Activated naive CD8-positive, alpha-beta T cell treated with anti-CD3 and anti-CD28 coated beads for 36 hours (primary cell): ENCODE measurements around the gene POLR2B. TPM values are rescaled to one million over a fixed set of nuclear protein-coding genes. Genes with fewer than 3 reads are reported as not detected.
A peak's percentile ranks its signal among the peaks of the same experiment; 100 is the strongest.
"Not testable (repeated sequence)": the region's sequence is repeated elsewhere in the genome, so short reads cannot be mapped to it uniquely, and the experiment has no call there.

Source experiments
- DNase-seq: peaks from one replicate; pipeline ENCODE4 v3.0.0; 2021
- H3K27ac Mint-ChIP-seq: one replicate; pipeline ENCODE4 v1.8.0; 2022; ENCODE audit warnings: mild to moderate bottlenecking, moderate library complexity, mixed read lengths
- H3K27me3 Mint-ChIP-seq: one replicate; pipeline ENCODE4 v1.8.0; 2022; ENCODE audit warnings: mild to moderate bottlenecking, mixed read lengths
- H3K36me3 Mint-ChIP-seq: one replicate; pipeline ENCODE4 v1.8.0; 2021; ENCODE audit warnings: mild to moderate bottlenecking, mixed read lengths
- H3K4me1 Mint-ChIP-seq: one replicate; pipeline ENCODE4 v1.8.0; 2021; ENCODE audit warnings: mixed read lengths
- H3K4me3 Mint-ChIP-seq: one replicate; pipeline ENCODE4 v1.8.0; 2022; ENCODE audit warnings: mild to moderate bottlenecking, moderate library complexity, mixed read lengths
- H3K9me3 Mint-ChIP-seq: one replicate; pipeline ENCODE4 v1.8.0; 2022; ENCODE audit warnings: mixed read lengths
- total RNA-seq, 2 experiments: library from RNA; stranded (reverse); gene quantifications; one replicate each; pipeline ENCODE4 v1.2.3, GENCODE V29; 2021

Gene POLR2B
- total RNA-seq, 2 experiments from 2014 or later = 142 to 144 TPM

GRCh38 chr4:57034520-57034919 lies 55.8 kb downstream of the POLR2B start:
- H3K9me3 Mint-ChIP-seq = no peaks in the 10 kb centered on the region
- H3K36me3 Mint-ChIP-seq = peaks cover 6% of the 10 kb centered on the region
- no peak overlapping the region for H3K27ac Mint-ChIP-seq
- peaks cover 3% of the 10 kb centered on the region for H3K4me1 Mint-ChIP-seq
- peaks cover 12% of the 10 kb centered on the region for H3K27me3 Mint-ChIP-seq
- no peak overlapping the region for H3K4me3 Mint-ChIP-seq
- no peak for DNase-seq

GRCh38 chr4:57037982-57038604 lies 59.4 kb downstream of the POLR2B start:
- Mint-ChIP-seq H3K27me3 (peaks cover 21% of the 10 kb centered on the region), H3K9me3 (no peaks in the 10 kb centered on the region), H3K36me3 (no peaks in the 10 kb centered on the region), H3K4me3 (no peak overlapping the region), H3K4me1 (peaks cover 3% of the 10 kb centered on the region), H3K27ac (no peak overlapping the region)
- peak; percentile 22 for DNase-seq

- Mint-ChIP-seq H3K4me3 (no peak overlapping the region), H3K4me1 (peaks cover 3% of the 10 kb centered on the region), H3K9me3 (no peaks in the 10 kb centered on the region), H3K36me3 (no peaks in the 10 kb centered on the region), H3K27ac (no peak overlapping the region), H3K27me3 (peaks cover 21% of the 10 kb centered on the region)
- DNase-seq = no peak
Observed at GRCh38 chr4:57039345-57039744, 60.6 kb downstream of the POLR2B start.

GRCh38 chr4:57040510-57040909 lies 61.8 kb downstream of the POLR2B start:
- no peak for DNase-seq
- H3K27me3 Mint-ChIP-seq = peaks cover 21% of the 10 kb centered on the region
- H3K36me3 Mint-ChIP-seq = no peaks in the 10 kb centered on the region
- peaks cover 3% of the 10 kb centered on the region for H3K4me1 Mint-ChIP-seq
- H3K4me3 Mint-ChIP-seq = no peak overlapping the region
- H3K27ac Mint-ChIP-seq = no peak overlapping the region
- H3K9me3 Mint-ChIP-seq = no peaks in the 10 kb centered on the region

- H3K36me3 Mint-ChIP-seq = no peaks in the 10 kb centered on the region
- no peak overlapping the region for H3K4me3 Mint-ChIP-seq
- peaks cover 3% of the 10 kb centered on the region for H3K4me1 Mint-ChIP-seq
- DNase-seq = no peak
- H3K27ac Mint-ChIP-seq = no peak overlapping the region
- no peaks in the 10 kb centered on the region for H3K9me3 Mint-ChIP-seq
- H3K27me3 Mint-ChIP-seq = peaks cover 21% of the 10 kb centered on the region
Observed at GRCh38 chr4:57041020-57041419, 62.3 kb downstream of the POLR2B start.

- peaks cover 3% of the 10 kb centered on the region for H3K4me1 Mint-ChIP-seq
- H3K9me3 Mint-ChIP-seq = peaks cover 4% of the 10 kb centered on the region
- no peak for DNase-seq
- no peaks in the 10 kb centered on the region for H3K36me3 Mint-ChIP-seq
- H3K27ac Mint-ChIP-seq = no peak overlapping the region
- no peak overlapping the region for H3K4me3 Mint-ChIP-seq
- H3K27me3 Mint-ChIP-seq = peaks cover 29% of the 10 kb centered on the region
Observed at GRCh38 chr4:57042711-57043169, 64.0 kb downstream of the POLR2B start.

- Mint-ChIP-seq H3K4me3 (no peak overlapping the region), H3K4me1 (no peaks in the 10 kb centered on the region), H3K27ac (no peak overlapping the region), H3K27me3 (peaks cover 21% of the 10 kb centered on the region), H3K9me3 (peaks cover 4% of the 10 kb centered on the region), H3K36me3 (no peaks in the 10 kb centered on the region)
- DNase-seq = no peak
Observed at GRCh38 chr4:57043347-57044251, 64.9 kb downstream of the POLR2B start.

GRCh38 chr4:57044279-57044678 lies 65.6 kb downstream of the POLR2B start:
- Mint-ChIP-seq H3K27ac (no peak overlapping the region), H3K36me3 (no peaks in the 10 kb centered on the region), H3K27me3 (peaks cover 18% of the 10 kb centered on the region), H3K9me3 (peaks cover 4% of the 10 kb centered on the region), H3K4me3 (no peak overlapping the region), H3K4me1 (no peaks in the 10 kb centered on the region)
- no peak for DNase-seq

GRCh38 chr4:57044996-57045395 lies 66.3 kb downstream of the POLR2B start:
- no peaks in the 10 kb centered on the region for H3K4me1 Mint-ChIP-seq
- no peak overlapping the region for H3K4me3 Mint-ChIP-seq
- H3K27ac Mint-ChIP-seq = no peak overlapping the region
- DNase-seq = no peak
- peaks cover 4% of the 10 kb centered on the region for H3K9me3 Mint-ChIP-seq
- peaks cover 17% of the 10 kb centered on the region for H3K27me3 Mint-ChIP-seq
- H3K36me3 Mint-ChIP-seq = no peaks in the 10 kb centered on the region

- H3K9me3 Mint-ChIP-seq, H3K27ac Mint-ChIP-seq: not testable (repeated sequence)
Observed at GRCh38 chr4:57047046-57047445, 68.3 kb downstream of the POLR2B start.

GRCh38 chr4:57048590-57049304 lies 70.1 kb downstream of the POLR2B start:
- H3K36me3 Mint-ChIP-seq = no peaks in the 10 kb centered on the region

More at GRCh38 chr4:57047046-57047445, 68.3 kb downstream of the POLR2B start:
- DNase-seq, H3K4me1 Mint-ChIP-seq, H3K4me3 Mint-ChIP-seq, H3K27me3 Mint-ChIP-seq, H3K36me3 Mint-ChIP-seq: not testable (repeated sequence)

GRCh38 chr4:57051095-57051494 lies 72.4 kb downstream of the POLR2B start:
- DNase-seq = no peak
- Mint-ChIP-seq H3K4me3 (no peak overlapping the region), H3K27me3 (peaks cover 8% of the 10 kb centered on the region), H3K9me3 (peaks cover 4% of the 10 kb centered on the region), H3K27ac (no peak overlapping the region), H3K36me3 (no peaks in the 10 kb centered on the region), H3K4me1 (no peaks in the 10 kb centered on the region)

More at GRCh38 chr4:57048590-57049304, 70.1 kb downstream of the POLR2B start:
- H3K4me1 Mint-ChIP-seq = no peaks in the 10 kb centered on the region
- peaks cover 8% of the 10 kb centered on the region for H3K27me3 Mint-ChIP-seq
- no peak overlapping the region for H3K27ac Mint-ChIP-seq
- no peak for DNase-seq
- H3K9me3 Mint-ChIP-seq = peaks cover 4% of the 10 kb centered on the region
- H3K4me3 Mint-ChIP-seq = no peak overlapping the region

- H3K9me3 Mint-ChIP-seq = peaks cover 4% of the 10 kb centered on the region
- H3K27ac Mint-ChIP-seq = no peak overlapping the region
- no peaks in the 10 kb centered on the region for H3K4me1 Mint-ChIP-seq
- H3K4me3 Mint-ChIP-seq = no peak overlapping the region
- H3K27me3 Mint-ChIP-seq = peaks cover 8% of the 10 kb centered on the region
- no peaks in the 10 kb centered on the region for H3K36me3 Mint-ChIP-seq
- no peak for DNase-seq
Observed at GRCh38 chr4:57051524-57051923, 72.8 kb downstream of the POLR2B start.

- no peak for DNase-seq
- H3K27me3 Mint-ChIP-seq = peaks cover 3% of the 10 kb centered on the region
- no peaks in the 10 kb centered on the region for H3K36me3 Mint-ChIP-seq
- no peak overlapping the region for H3K27ac Mint-ChIP-seq
- no peak overlapping the region for H3K4me3 Mint-ChIP-seq
- no peaks in the 10 kb centered on the region for H3K4me1 Mint-ChIP-seq
- H3K9me3 Mint-ChIP-seq = no peaks in the 10 kb centered on the region
Observed at GRCh38 chr4:57053508-57053907, 74.8 kb downstream of the POLR2B start.

GRCh38 chr4:57055886-57056285 lies 77.2 kb downstream of the POLR2B start:
- Mint-ChIP-seq H3K9me3 (no peaks in the 10 kb centered on the region), H3K4me1 (no peaks in the 10 kb centered on the region)

More at GRCh38 chr4:57055886-57056285, 77.2 kb downstream of the POLR2B start:
- H3K27ac Mint-ChIP-seq = no peak overlapping the region
- peaks cover 10% of the 10 kb centered on the region for H3K27me3 Mint-ChIP-seq
- DNase-seq = no peak
- H3K4me3 Mint-ChIP-seq = no peak overlapping the region
- H3K36me3 Mint-ChIP-seq = no peaks in the 10 kb centered on the region
